Caco-2 (cell line): ENCODE measurements around the gene CCDC71. TPM values are rescaled to one million over a fixed set of nuclear protein-coding genes. Genes with fewer than 3 reads are reported as not detected.

Experiments
- BruUV-seq: library from RNA; stranded (reverse); fragments of 400-500 nt; replicated peaks from 2 replicates; lab custom pipeline; 2021; lab: Mats Ljungman, UMichigan
- CTCF ChIA-PET: fragments of 300-600 bp; sonication (Branson Sonifier 250); formaldehyde crosslinking; loops from one replicate; lab custom pipeline; 2022; ENCODE audit warnings: antibody characterized with exemption; lab: Charles Lee
- POLR2A ChIA-PET: fragments of 300-600 bp; sonication (Branson Sonifier 250); formaldehyde crosslinking; loops from one replicate; lab custom pipeline; 2022; ENCODE audit warnings: antibody characterized with exemption; lab: Charles Lee
- DNase-seq, 2 experiments: peaks; one replicate each; pipeline versions ENCODE4 v3.0.0 to v3.0.0-alpha.2; 2020 to 2022
- H3K27me3 ChIP-seq: replicated peaks from 2 replicates; pipeline ENCODE4 v1.6.0; 2011; ENCODE audit warnings: low read length; ENCODE audit not compliant: control insufficient read depth, insufficient read depth
- H3K36me3 ChIP-seq: 2 replicates; pipeline ENCODE4 v1.5.1; 2011; ENCODE audit warnings: low read length; ENCODE audit not compliant: control insufficient read depth, insufficient read depth
- H3K4me1 ChIP-seq: fragments of 250-450 bp; sonication (Bioruptor Pico); 2 replicates; pipeline ENCODE4 v1.5.1; 2020; ENCODE audit warnings: mild to moderate bottlenecking
- H3K4me3 ChIP-seq: 2 replicates; pipeline ENCODE4 v1.5.1; 2011; ENCODE audit warnings: low read depth, mild to moderate bottlenecking, control low read depth, low read length
- H3K9me3 ChIP-seq: fragments of 250-450 bp; sonication (Bioruptor Pico); 2 replicates; pipeline ENCODE4 v1.5.1; 2020; ENCODE audit warnings: mild to moderate bottlenecking, moderate library complexity
- H3K27ac Mint-ChIP-seq: one replicate; pipeline ENCODE4 v1.8.0; 2022; ENCODE audit warnings: mixed read lengths; ENCODE audit not compliant: unreplicated experiment
- H3K27me3 Mint-ChIP-seq: one replicate; pipeline ENCODE4 v1.8.0; 2022; ENCODE audit warnings: mixed read lengths; ENCODE audit not compliant: insufficient read depth, unreplicated experiment
- H3K36me3 Mint-ChIP-seq: one replicate; pipeline ENCODE4 v1.8.0; 2022; ENCODE audit warnings: mild to moderate bottlenecking, mixed read lengths; ENCODE audit not compliant: insufficient read depth, unreplicated experiment
- H3K4me1 Mint-ChIP-seq: one replicate; pipeline ENCODE4 v1.8.0; 2022; ENCODE audit warnings: low read depth, mixed read lengths; ENCODE audit not compliant: unreplicated experiment
- H3K4me3 Mint-ChIP-seq: one replicate; pipeline ENCODE4 v1.8.0; 2022; ENCODE audit warnings: mild to moderate bottlenecking, moderate library complexity, mixed read lengths; ENCODE audit not compliant: unreplicated experiment
- H3K9me3 Mint-ChIP-seq: one replicate; pipeline ENCODE4 v1.8.0; 2022; ENCODE audit warnings: mixed read lengths; ENCODE audit not compliant: unreplicated experiment
- CTCF ChIP-seq, 2 experiments: fragments of 200-600 bp in 1 of 2; IDR thresholded peaks; 1 replicate in 1 of 2; 2 replicates in 1 of 2; pipeline versions ENCODE4 v1.5.1 to v1.8.0; 2011 to 2022; ENCODE audit warnings: antibody characterized with exemption in 1 of 2, control low read depth in 1 of 2, inconsistent platforms in 1 of 2, low read depth in 1 of 2, low read length in 1 of 2, mild to moderate bottlenecking in 1 of 2, moderate library complexity in 1 of 2; ENCODE audit not compliant: insufficient read depth in 1 of 2, severe bottlenecking in 1 of 2, unreplicated experiment in 1 of 2
- intact Hi-C: fragments of 100-400 bp; cut with micrococcal nuclease; formaldehyde crosslinking; loops from one replicate; pipeline ENCODE4 v1.10.0; 2022; ENCODE audit not compliant: unreplicated experiment
- total RNA-seq: library from RNA; stranded (reverse); gene quantifications from 2 replicates; pipeline ENCODE4 v1.2.3, GENCODE V29; 2022

The CCDC71 gene
- total RNA-seq, 1 experiment from 2014 or later, result 15.9 TPM

GRCh38 chr3:49158792-49159191 is 7.3 kb downstream of the CCDC71 start:
- Histone ChIP-seq H3K36me3 (0 out of 2 replicates have a peak, but pooled peaks cover 2% of the 10 kb centered on the region), H3K4me1 (no peaks in the 10 kb centered on the region), H3K4me3 (no peak overlapping the region), H3K9me3 (no peaks in the 10 kb centered on the region), H3K27me3 (no peaks in the 10 kb centered on the region)
- POLR2A ChIA-PET, result no interaction called here
- no peak for DNase-seq
- CTCF ChIA-PET, result no interaction called here
- no peaks in the 10 kb centered on the region for H3K9me3 Mint-ChIP-seq
- H3K36me3 Mint-ChIP-seq, result peaks cover 4% of the 10 kb centered on the region
- no peaks in the 10 kb centered on the region for H3K27me3 Mint-ChIP-seq
- no peak overlapping the region for H3K27ac Mint-ChIP-seq
- intact Hi-C loops, result loop anchor here (1.0 to 10.0 kb wide), 4 partner anchors 25 to 170 kb away; partner anchors contain the start of genes IMPDH2, LAMB2, NDUFAF3 and QRICH1
- H3K4me1 Mint-ChIP-seq, result no peaks in the 10 kb centered on the region
- no peak overlapping the region for H3K4me3 Mint-ChIP-seq
- no TSS peak for BruUV-seq
- TF ChIP-seq CTCF (IDR thresholded peaks at IDR 0.05; ENCODE audit: insufficient read depth in 1 of 2, low read depth in 1 of 2, low read length in 1 of 2, severe bottlenecking in 1 of 2, unreplicated experiment in 1 of 2), result no peak

- Mint-ChIP-seq H3K27ac (peak overlapping the region; percentile 4), H3K36me3 (no peaks in the 10 kb centered on the region), H3K4me1 (no peaks in the 10 kb centered on the region), H3K4me3 (no peak overlapping the region), H3K27me3 (no peaks in the 10 kb centered on the region), H3K9me3 (no peaks in the 10 kb centered on the region)
- ChIA-PET CTCF (interaction anchor here (0.8 kb wide), 1 partner anchor 64 kb away, joined by 3 read pairs; the partner anchor contains the start of gene QRICH1), POLR2A (no interaction called here)
- Histone ChIP-seq H3K36me3 (no peaks in the 10 kb centered on the region), H3K27me3 (no peaks in the 10 kb centered on the region), H3K4me1 (no peaks in the 10 kb centered on the region), H3K4me3 (no peak overlapping the region), H3K9me3 (no peaks in the 10 kb centered on the region)
- no TSS peak for BruUV-seq
- peak; percentile 58 to 86 for TF ChIP-seq CTCF (IDR thresholded peaks at IDR 0.05; ENCODE audit: insufficient read depth in 1 of 2, low read depth in 1 of 2, low read length in 1 of 2, severe bottlenecking in 1 of 2, unreplicated experiment in 1 of 2)
- peak; percentile 78 to 79 for DNase-seq
- intact Hi-C loops, result loop anchor here (1.0 to 10.0 kb wide), 4 partner anchors 25 to 170 kb away; partner anchors contain the start of genes IMPDH2, LAMB2, NDUFAF3 and QRICH1
Measured at GRCh38 chr3:49158103-49158709, 7.9 kb downstream of the CCDC71 start.

- no peak for TF ChIP-seq CTCF (IDR thresholded peaks at IDR 0.05; ENCODE audit: insufficient read depth in 1 of 2, low read depth in 1 of 2, low read length in 1 of 2, severe bottlenecking in 1 of 2, unreplicated experiment in 1 of 2)
- Mint-ChIP-seq H3K4me1 (no peaks in the 10 kb centered on the region), H3K4me3 (no peak overlapping the region), H3K36me3 (no peaks in the 10 kb centered on the region), H3K27me3 (no peaks in the 10 kb centered on the region), H3K9me3 (no peaks in the 10 kb centered on the region), H3K27ac (no peak overlapping the region)
- no peak for DNase-seq
- no peak overlapping the region for H3K4me3 ChIP-seq
- no TSS peak for BruUV-seq
- POLR2A ChIA-PET, result interaction anchor here (1.1 kb wide), 1 partner anchor 150 kb away, joined by 3 read pairs; the partner anchor contains the start of gene WDR6
- intact Hi-C loops, result loop anchor here (10.0 kb wide), 1 partner anchor 132 kb away; the partner anchor contains the start of genes IMPDH2 and NDUFAF3
- H3K4me1 ChIP-seq, result no peaks in the 10 kb centered on the region
- H3K36me3 ChIP-seq, result no peaks in the 10 kb centered on the region
- no peaks in the 10 kb centered on the region for H3K27me3 ChIP-seq
- H3K9me3 ChIP-seq, result no peaks in the 10 kb centered on the region
- CTCF ChIA-PET, result interaction anchor here (0.8 to 1.2 kb wide), 2 partner anchors 63 to 169 kb away, joined by 3 to 5 read pairs; partner anchors contain the start of gene QRICH1
Measured at GRCh38 chr3:49157289-49157688, 8.8 kb downstream of the CCDC71 start.
